SKM-1 (cell line): Measurements from ENCODE around the gene EIF3B.
"Not testable (repeated sequence)": the region's sequence is repeated elsewhere in the genome, so short reads cannot be mapped to it uniquely, and the experiment has no call there.

ENCODE experiments used
- DNase-seq: peaks from one replicate; lab custom pipeline; 2025; ENCODE audit not compliant: unreplicated experiment; lab: John Stamatoyannopoulos, UW

EIF3B gene

DNA sequence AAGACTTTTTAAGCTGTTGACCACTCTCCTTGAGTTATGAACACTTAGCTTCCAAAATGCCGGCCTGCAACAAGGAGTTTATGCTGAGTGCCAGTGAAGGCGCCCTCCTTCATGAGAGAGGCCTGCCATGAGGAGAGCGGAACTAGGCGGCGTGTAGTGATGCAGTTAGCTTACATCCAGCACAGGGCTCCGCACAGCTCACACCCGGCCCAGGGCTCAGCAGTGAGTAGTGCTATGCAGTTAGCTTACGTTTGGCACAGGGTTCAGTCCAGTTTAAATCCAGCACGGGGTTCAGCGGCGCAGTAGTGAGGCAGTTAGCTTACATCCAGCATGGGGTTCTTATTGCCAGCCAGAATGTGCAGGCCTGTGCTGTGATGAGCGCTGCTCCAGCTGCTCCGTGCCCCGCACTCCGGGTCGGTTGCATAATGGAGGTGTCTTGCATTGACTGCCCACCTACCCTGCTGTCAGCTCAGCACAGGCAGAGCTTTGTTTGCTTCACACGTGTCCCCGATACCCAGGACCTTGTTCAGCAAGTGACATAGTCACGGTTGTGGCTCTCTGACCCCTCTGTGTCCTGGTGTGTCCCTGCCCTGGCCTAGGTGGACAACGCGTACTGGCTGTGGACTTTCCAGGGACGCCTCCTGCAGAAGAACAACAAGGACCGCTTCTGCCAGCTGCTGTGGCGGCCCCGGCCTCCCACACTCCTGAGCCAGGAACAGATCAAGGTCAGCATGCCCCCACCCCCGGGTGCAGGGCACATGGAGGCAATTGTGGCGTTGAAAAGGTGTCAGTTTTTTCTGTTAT is 21.9 kb downstream of the EIF3B start:
- DNase-seq: no peak

DNA sequence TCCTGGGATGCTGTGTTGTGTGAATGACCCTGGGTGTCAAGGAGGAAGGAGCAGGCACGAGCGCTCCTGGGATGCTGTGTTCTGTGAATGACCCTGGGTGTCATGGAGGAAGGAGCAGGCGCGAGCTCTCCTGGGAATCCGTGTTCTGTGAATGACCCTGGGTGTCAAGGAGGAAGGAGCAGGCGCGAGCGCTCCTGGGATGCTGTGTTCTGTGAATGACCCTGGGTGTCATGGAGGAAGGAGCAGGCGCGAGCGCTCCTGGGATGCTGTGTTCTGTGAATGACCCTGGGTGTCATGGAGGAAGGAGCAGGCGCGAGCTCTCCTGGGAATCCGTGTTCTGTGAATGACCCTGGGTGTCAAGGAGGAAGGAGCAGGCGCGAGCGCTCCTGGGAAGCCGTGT is 22.9 kb downstream of the EIF3B start:
- DNase-seq: not testable (repeated sequence)

GRCh38 chr7:2378125-2378524 is 23.5 kb downstream of the EIF3B start:
- DNase-seq: not testable (repeated sequence)

DNA sequence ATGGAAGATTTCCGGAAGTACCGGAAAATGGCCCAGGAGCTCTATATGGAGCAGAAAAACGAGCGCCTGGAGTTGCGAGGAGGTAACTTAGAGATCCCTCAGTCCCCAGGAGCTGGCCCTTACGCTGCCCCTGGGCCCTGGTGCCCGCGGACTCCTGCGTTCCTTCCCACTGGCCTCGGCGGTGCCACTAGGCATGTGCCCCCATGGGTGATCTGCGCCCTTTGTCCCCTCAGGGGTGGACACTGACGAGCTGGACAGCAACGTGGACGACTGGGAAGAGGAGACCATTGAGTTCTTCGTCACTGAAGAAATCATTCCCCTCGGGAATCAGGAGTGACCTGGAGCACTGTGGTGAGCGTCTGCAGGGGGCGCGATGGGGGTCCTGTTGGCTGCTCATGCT is 24.5 kb downstream of the EIF3B start:
- no peak for DNase-seq

DNA sequence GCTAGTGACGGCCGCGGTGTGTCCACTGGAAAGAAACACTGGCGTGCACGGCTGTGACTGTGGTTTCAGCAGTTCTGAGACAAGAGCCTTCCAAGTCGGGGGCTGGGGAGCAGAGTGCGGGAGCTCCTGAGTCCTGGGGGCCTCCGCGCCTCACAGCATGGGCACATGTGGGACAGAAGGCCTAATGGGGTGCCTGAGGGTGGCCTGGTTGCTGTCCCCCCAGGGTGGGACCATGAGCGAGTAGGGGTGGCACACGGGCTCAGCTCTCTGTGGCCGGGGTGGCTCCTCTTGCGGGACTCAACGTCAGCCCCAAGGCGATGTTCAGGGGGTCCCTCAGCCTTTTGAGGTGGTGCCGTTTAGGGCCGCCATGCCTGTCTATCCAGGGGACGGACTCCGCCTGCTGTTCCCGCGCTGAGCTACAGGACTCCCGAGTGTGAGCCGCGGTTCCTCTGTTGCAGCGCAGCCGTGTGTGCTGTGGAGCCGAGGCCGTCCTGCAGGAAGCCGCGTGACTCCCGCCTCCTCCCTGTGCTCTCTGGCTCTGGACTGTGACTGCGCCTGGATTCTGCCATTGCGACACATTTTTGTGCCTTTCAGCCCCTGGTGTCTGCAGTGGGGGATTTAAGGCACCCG is 25.3 kb downstream of the EIF3B start:
- DNase-seq: no peak

DNA sequence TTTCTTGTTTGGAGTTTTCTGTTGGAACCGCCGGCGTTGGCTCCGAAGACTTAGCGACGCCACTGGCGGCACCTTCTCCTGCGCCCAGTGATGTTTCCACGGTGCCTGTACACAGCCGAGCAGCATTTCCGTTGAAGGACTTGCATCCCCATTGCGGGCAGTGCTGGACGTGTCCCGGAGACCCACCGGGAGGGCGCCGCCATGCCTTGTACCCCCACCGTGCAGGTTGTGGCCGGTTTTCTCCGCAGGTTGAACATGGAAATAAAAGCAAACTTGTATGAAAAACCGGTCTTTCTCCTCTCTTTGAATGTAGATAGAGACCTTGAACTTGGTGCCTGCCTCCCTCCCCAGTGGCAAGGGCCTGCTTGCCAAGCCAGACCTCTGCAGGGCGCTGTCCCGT is 25.8 kb downstream of the EIF3B start:
- no peak for DNase-seq

GRCh38 chr7:2381227-2381626 is 26.6 kb downstream of the EIF3B start:
- no peak for DNase-seq

GRCh38 chr7:2381881-2382509 is 27.4 kb downstream of the EIF3B start:
- DNase-seq: no peak

DNA sequence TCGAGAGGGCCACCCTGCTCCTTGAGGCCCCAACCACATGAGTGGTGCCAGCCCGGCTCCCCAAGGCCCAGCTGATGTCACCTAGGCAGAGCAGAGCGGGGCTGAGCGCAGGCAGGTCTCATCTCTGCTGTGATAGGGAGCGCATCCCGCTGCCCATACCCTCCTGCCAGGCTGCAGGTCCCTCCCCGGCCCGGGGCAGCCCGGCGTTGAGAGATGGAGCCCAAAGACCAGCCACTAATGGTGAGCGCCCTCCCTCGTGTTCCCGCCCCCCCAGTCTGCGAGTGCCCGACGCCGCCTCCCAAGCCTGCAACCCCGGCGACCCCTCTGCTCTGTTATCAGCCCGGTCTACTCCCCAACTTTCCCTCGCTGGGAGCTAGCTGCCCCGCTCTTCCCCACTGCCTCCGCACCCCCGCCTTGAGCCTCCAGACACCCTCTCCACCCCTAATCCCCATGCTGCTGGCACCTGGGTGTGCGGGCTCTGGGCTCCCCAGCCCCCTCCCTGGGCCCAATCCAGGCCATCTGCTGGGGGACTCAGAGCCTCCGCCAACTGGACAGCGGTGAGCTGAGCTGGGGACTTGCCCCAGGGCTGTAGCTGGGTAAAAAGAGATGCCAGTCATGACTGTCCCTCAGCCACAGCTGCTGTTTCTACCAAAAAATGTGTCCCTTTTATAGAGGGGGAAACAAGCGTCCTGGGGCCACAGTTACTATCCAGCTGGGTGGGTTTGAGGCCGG is 29.1 kb downstream of the EIF3B start:
- no peak for DNase-seq

DNA sequence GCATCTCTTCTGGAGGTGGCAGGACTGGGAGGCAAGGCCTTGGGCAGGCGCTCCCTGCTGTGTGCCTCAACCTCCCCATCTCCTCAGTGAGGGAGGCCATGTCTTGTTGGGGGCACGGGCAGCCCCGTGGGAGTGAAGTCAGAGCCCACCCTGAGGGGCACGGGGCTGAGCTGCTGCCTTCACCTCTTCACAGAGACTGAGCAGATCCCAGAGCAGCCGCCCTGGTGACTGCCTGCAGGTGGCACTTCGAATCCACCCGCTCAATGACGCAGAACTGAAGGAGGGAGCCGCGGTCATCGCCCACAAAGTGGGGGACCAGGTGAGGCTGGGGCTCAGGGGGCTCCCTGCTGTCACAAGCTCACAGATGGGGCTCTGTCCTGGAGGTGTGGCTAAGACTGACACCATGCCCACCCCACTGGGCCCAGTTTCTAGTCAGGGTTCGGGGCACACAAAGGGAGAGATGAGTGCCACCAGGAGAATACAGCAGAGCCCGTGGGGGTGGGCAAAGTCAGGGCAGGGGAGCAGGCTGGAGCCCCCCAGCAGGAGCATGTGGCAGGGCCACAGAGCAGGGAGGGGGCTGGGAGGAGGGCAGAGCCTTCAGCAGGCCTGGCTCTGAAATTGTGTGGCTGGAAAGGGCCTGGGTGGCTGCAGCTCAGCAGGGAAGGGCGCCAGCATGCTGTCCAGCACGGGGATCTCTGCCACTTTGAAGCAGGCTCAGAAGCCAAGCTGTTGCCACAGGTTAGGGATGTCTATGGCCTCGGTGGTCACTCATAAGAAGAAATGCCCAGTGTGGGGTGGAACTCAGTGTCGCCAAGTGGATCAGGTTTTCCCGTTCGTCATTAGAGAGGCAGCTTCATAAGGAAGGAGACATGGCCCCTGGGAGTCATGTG is 30.0 kb downstream of the EIF3B start:
- DNase-seq: no peak

DNA sequence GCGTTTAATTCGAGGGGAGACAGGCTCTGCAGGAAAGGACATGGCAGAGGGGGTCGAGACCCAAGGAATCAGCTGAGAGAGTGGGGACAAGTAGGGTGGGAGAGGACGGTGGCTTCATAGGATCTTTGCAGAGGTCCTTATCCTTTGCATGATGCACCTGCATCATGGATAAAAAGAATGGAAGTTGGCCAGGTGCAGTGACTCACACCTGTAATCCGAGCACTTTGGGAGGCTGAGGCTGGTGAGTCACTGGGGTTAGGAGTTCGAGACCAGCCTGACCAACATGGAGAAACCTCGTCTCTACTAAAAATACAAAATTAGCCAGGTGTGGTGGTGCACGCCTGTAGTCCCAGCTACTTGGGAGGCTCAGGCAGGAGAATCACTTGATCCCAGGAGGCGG is 31.5 kb downstream of the EIF3B start:
- DNase-seq: not testable (repeated sequence)

- no peak for DNase-seq
These were observed 32.5 kb downstream of the EIF3B start for GRCh38 chr7:2386964-2387669.

DNA sequence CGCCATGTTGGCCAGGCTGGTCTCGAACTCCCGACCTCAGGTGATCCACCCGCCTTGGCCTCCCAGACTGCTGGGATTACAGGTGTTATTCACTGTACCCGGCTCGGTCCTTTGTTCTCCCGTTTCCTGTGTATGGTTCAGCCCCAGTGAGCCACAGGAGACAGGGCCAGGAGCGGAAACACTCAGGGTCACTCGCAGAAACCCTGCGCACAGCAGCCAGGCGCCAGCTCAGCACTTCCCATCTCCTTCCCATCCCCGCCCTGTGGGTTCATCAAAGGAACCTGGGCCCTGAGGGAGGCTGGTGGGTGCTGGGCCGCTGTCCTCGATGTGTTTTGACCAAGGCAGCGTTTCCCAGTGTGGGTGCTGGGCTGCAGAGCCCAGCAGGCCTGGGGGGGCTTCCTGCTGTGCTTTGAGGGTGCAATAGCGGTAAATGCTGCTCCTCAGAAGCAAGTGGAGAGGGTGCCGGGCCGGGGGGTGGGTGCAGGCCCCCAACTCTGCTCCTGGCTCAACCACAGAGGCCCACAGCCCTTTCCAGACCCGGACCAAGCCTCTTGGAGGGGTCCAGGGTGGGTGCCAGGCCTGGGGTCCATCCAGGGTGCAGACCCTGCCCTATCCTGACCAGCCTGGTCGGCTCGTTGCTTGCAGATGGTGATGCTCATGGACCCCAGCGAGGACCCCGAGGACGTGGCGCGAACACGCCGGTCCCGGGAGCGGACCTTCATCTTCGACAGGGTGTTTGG is 33.4 kb downstream of the EIF3B start:
- no peak for DNase-seq

DNA sequence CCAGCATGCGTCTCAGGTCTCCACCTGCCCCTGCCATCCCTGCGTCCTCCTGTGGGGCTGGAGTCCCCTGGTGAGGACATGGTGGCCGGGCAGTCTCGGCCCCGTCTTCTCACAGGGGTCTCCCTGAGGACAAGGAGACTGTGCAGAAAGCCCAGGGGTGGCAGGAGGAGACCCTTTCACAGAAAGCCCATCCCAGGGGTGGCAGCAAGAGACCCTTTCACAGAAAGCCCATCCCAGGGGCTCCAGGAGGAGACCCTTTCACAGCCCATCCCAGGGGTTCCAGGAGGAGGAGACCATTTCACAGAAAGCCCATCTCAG is 34.0 kb downstream of the EIF3B start:
- DNase-seq: no peak

GRCh38 chr7:2390020-2390816 is 35.6 kb downstream of the EIF3B start:
- not testable (repeated sequence) for DNase-seq

- DNase-seq: no peak
These were observed 39.1 kb downstream of the EIF3B start for GRCh38 chr7:2393706-2394105.

- no peak for DNase-seq
These were observed 40.0 kb downstream of the EIF3B start for GRCh38 chr7:2394566-2395082.

DNA sequence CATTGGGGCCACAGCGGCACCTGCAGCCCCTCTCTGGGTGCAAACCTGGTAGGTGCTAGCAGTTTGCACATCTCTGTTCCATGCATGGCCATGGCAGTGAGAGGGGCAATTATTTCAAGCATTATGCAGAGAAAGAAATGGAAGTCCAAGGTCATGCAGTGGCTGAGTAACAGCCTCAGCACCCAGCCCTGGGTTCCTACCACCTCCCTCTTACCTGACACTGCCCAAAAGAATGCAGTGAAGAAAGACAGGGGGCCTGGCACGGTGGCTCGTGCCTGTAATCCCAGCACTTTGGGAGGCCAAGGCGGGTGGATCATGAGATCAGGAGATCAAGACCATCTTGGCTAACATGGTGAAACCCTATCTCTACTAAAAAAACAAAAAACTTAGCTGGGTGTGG is 43.9 kb downstream of the EIF3B start:
- no peak for DNase-seq
